ENCODE data around the gene CACNB2.

DNA sequence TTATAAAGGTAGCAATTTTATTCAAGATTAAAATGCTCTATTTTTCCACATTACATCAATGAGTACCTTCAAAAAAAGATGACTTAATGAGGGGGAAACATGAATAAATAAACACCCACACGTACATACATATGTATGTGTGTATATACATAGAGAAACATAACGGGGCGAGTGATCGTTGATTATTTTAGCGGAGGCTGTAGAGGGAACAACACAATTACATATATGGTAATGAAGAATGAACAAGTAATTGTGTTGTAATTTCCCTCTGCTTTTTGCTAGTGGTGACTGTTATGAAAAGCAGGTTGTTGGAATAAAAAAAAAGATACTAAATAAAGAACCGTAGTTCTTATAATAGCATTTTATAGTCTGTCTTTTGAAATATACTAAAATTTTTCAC is 63.2 kb downstream of the CACNB2 start:
- TF ChIP-seq, protein P1, sequence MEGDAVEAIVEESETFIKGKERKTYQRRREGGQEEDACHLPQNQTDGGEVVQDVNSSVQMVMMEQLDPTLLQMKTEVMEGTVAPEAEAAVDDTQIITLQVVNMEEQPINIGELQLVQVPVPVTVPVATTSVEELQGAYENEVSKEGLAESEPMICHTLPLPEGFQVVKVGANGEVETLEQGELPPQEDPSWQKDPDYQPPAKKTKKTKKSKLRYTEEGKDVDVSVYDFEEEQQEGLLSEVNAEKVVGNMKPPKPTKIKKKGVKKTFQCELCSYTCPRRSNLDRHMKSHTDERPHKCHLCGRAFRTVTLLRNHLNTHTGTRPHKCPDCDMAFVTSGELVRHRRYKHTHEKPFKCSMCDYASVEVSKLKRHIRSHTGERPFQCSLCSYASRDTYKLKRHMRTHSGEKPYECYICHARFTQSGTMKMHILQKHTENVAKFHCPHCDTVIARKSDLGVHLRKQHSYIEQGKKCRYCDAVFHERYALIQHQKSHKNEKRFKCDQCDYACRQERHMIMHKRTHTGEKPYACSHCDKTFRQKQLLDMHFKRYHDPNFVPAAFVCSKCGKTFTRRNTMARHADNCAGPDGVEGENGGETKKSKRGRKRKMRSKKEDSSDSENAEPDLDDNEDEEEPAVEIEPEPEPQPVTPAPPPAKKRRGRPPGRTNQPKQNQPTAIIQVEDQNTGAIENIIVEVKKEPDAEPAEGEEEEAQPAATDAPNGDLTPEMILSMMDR (IDR thresholded peaks at IDR 0.05) = peak in 1 of 4 experiments; percentile 26
- TF ChIP-seq POLR2A (IDR thresholded peaks at IDR 0.05) (no peak), EP300 (IDR thresholded peaks at IDR 0.05) (no peak)

All from gastroesophageal sphincter (tissue), 3 donors.